ENCODE measurements around the gene CNTRL. TPM values are rescaled to one million over a fixed set of nuclear protein-coding genes. Genes with fewer than 3 reads are reported as not detected.

The CNTRL gene
- total and polyA plus RNA-seq, 4 donors: 1.6 to 8.7 (median 4.4) TPM

GRCh38 chr9:121055642-121056143 lies 19.1 kb upstream of the CNTRL start (continued):
- TF ChIP-seq NR2F2 (IDR thresholded peaks at IDR 0.05) (no peak), ATF3 (IDR thresholded peaks at IDR 0.05) (no peak)

DNA sequence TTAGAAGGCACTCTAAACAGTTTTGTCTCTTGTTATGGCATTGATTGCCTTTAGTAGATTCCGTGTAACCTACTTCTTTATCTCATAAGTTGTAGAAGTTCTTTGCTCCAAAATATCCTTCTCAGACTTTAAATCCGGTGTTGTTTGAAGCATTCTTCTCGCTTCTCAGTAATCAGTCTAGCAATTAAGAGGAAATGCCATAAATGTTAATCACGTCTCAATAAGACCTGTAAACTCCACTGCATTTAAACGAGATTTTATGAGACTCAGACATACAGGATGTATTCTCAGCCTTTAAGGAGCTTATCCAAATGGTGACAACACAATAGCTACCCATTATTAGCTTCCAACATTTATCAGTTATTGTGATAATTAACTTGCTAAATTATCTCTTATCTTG lies 16.9 kb upstream of the CNTRL start:
- no peak overlapping the region for H3K9ac ChIP-seq (ENCODE audit: low read depth in 1 of 2, low read length in 2 of 2)
- H3K9me3 ChIP-seq (ENCODE audit: control insufficient read depth in 4 of 4, low read length in 3 of 4): no peaks in the 10 kb centered on the region
- no peak overlapping the region for H3K4me3 ChIP-seq (ENCODE audit: low read depth in 1 of 3, low read length in 3 of 3)
- peaks cover 5 to 30% (median 22%) of the 10 kb centered on the region in 4 donors for H3K4me1 ChIP-seq (ENCODE audit: control insufficient read depth in 4 of 4, insufficient read depth in 4 of 4, low read length in 3 of 4)
- WGBS: 93% methylated on average over 5 of the region's 5 CpGs
- no peak for DNase-seq (ENCODE audit: low spot score)
- H3K36me3 ChIP-seq (ENCODE audit: control insufficient read depth in 4 of 4, insufficient read depth in 3 of 4, low read depth in 1 of 4, low read length in 3 of 4): no peaks in the 10 kb centered on the region
- no peaks in the 10 kb centered on the region for H3K27me3 ChIP-seq (ENCODE audit: control insufficient read depth in 4 of 4, insufficient read depth in 4 of 4, low read length in 3 of 4)
- no peak for TF ChIP-seq GABPA (IDR thresholded peaks at IDR 0.05 in 1 of 2, conservative IDR thresholded peaks at IDR 0.05 in 1 of 2)
- TF ChIP-seq SP1 (IDR thresholded peaks at IDR 0.05): no peak
- TF ChIP-seq REST (IDR thresholded peaks at IDR 0.05): no peak
- TF ChIP-seq, protein P1, sequence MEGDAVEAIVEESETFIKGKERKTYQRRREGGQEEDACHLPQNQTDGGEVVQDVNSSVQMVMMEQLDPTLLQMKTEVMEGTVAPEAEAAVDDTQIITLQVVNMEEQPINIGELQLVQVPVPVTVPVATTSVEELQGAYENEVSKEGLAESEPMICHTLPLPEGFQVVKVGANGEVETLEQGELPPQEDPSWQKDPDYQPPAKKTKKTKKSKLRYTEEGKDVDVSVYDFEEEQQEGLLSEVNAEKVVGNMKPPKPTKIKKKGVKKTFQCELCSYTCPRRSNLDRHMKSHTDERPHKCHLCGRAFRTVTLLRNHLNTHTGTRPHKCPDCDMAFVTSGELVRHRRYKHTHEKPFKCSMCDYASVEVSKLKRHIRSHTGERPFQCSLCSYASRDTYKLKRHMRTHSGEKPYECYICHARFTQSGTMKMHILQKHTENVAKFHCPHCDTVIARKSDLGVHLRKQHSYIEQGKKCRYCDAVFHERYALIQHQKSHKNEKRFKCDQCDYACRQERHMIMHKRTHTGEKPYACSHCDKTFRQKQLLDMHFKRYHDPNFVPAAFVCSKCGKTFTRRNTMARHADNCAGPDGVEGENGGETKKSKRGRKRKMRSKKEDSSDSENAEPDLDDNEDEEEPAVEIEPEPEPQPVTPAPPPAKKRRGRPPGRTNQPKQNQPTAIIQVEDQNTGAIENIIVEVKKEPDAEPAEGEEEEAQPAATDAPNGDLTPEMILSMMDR (IDR thresholded peaks at IDR 0.05; ENCODE audit: low read depth, low read length, missing input control): no peak
- no peak overlapping the region for H3K27ac ChIP-seq (ENCODE audit: low read depth in 1 of 2, low read length in 2 of 2)

DNA sequence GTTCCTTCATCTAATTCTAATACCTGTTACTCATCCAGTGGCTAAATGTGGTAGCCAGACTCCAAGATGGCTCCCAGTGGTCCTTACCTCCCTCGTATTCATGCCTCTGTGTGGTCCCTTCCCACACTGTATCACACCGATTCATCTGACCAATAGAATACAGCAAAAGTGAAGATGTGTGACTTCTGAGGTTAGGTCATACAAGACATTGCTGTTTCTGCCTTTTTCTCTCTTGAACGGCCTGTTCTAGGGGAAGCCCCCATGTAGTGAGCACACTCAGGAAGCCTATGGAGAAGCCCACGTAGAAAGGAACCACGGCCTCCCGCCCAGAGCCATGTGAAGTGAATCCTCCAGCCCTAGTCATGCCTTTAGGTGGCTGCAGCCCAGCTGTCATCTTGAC lies 15.2 kb upstream of the CNTRL start:
- Histone ChIP-seq H3K4me3 (ENCODE audit: low read depth in 1 of 3, low read length in 3 of 3) (no peak overlapping the region), H3K9ac (ENCODE audit: low read depth in 1 of 2, low read length in 2 of 2) (no peak overlapping the region), H3K27me3 (ENCODE audit: control insufficient read depth in 4 of 4, insufficient read depth in 4 of 4, low read length in 3 of 4) (no peaks in the 10 kb centered on the region), H3K36me3 (ENCODE audit: control insufficient read depth in 4 of 4, insufficient read depth in 3 of 4, low read depth in 1 of 4, low read length in 3 of 4) (no peaks in the 10 kb centered on the region), H3K27ac (ENCODE audit: low read depth in 1 of 2, low read length in 2 of 2) (no peak overlapping the region), H3K9me3 (ENCODE audit: control insufficient read depth in 4 of 4, low read length in 3 of 4) (no peaks in the 10 kb centered on the region), H3K4me1 (ENCODE audit: control insufficient read depth in 4 of 4, insufficient read depth in 4 of 4, low read length in 3 of 4) (peaks cover 3 to 16% (median 10%) of the 10 kb centered on the region in 4 donors)
- WGBS: 84% methylated on average over 6 of the region's 6 CpGs
- TF ChIP-seq SP1 (IDR thresholded peaks at IDR 0.05) (no peak), HNF4A (conservative IDR thresholded peaks at IDR 0.05) (no peak), REST (IDR thresholded peaks at IDR 0.05) (no peak)
- no peak for DNase-seq (ENCODE audit: low spot score)

All from liver (tissue), 9 donors.